Neural cell (in vitro differentiated cells): ENCODE measurements around the gene USO1.

Source experiments
- CTCF ChIP-seq: fragments of 450-650 bp; IDR thresholded peaks from 2 replicates; pipeline ENCODE4 v1.5.1; 2014; ENCODE audit warnings: antibody characterized with exemption, mild to moderate bottlenecking, moderate library complexity; ENCODE audit not compliant: poor library complexity, severe bottlenecking
- EP300 ChIP-seq: fragments of 450-650 bp; conservative IDR thresholded peaks from 2 replicates; pipeline ENCODE4 v1.6.1; 2014; ENCODE audit warnings: antibody characterized with exemption, mild to moderate bottlenecking, moderate library complexity; ENCODE audit not compliant: poor library complexity, severe bottlenecking
- EZH2 ChIP-seq: fragments of 200-600, 300-800 bp; shearing (Covaris generic), sonication (generic); IDR thresholded peaks from 2 replicates; pipeline ENCODE4 v1.6.1; 2014; ENCODE audit warnings: antibody characterized with exemption, low read length, borderline replicate concordance, mild to moderate bottlenecking; ENCODE audit not compliant: insufficient read depth, poor library complexity, severe bottlenecking
- POLR2AphosphoS5 ChIP-seq: IDR thresholded peaks from 2 replicates; pipeline ENCODE4 v1.6.1; 2012
- TAF1 ChIP-seq: IDR thresholded peaks from 2 replicates; pipeline ENCODE4 v1.6.1; 2012; ENCODE audit warnings: low read depth

- no peak for TF ChIP-seq CTCF
- no peak for TF ChIP-seq POLR2AphosphoS5
- TF ChIP-seq EZH2: no peak
- no peak for TF ChIP-seq TAF1
- TF ChIP-seq EP300: no peak
Measured at GRCh38 chr4:75722417-75722816, 2.0 kb upstream of the USO1 start.
